NT2/D1 (cell line): ENCODE measurements around the gene USP46.

ENCODE experiments used
- DNase-seq: peaks from one replicate; pipeline ENCODE4 v3.0.0-alpha.2; 2011; ENCODE audit warnings: low read depth, low spot score
- H3K27me3 ChIP-seq: 2 replicates; pipeline ENCODE4 v1.6.0; 2011; ENCODE audit warnings: mild to moderate bottlenecking; ENCODE audit not compliant: insufficient read length, insufficient read depth
- H3K36me3 ChIP-seq: 2 replicates; pipeline ENCODE4 v1.6.1; 2011; ENCODE audit warnings: mild to moderate bottlenecking, low read length, mixed read lengths; ENCODE audit not compliant: insufficient read depth, insufficient read length
- H3K4me1 ChIP-seq: 2 replicates; pipeline ENCODE4 v1.5.1; 2011; ENCODE audit not compliant: insufficient read depth, insufficient read length
- H3K4me3 ChIP-seq: 2 replicates; pipeline ENCODE4 v1.5.1; 2011; ENCODE audit warnings: low read depth; ENCODE audit not compliant: insufficient read length
- H3K9ac ChIP-seq: 2 replicates; pipeline ENCODE4 v1.6.0; 2011; ENCODE audit warnings: low read depth; ENCODE audit not compliant: insufficient read length
- H3K9me3 ChIP-seq: 2 replicates; pipeline ENCODE4 v1.5.1; 2011; ENCODE audit warnings: mild to moderate bottlenecking, low read length; ENCODE audit not compliant: insufficient read depth
- SUZ12 ChIP-seq: IDR thresholded peaks from 2 replicates; pipeline ENCODE4 v1.6.1; 2011; ENCODE audit not compliant: insufficient read length, insufficient read depth; ENCODE audit errors: extremely low read depth
- YY1 ChIP-seq: IDR thresholded peaks from 2 replicates; pipeline ENCODE4 v1.6.1; 2011; ENCODE audit not compliant: insufficient read length, insufficient read depth
- ZNF274 ChIP-seq: IDR thresholded peaks from 2 replicates; pipeline ENCODE4 v1.6.1; 2011; ENCODE audit warnings: mild to moderate bottlenecking, low read depth, low read length

The USP46 gene

GRCh38 chr4:52606040-52606439 is 53.1 kb downstream of the USP46 start:
- Histone ChIP-seq H3K9me3 (no peaks in the 10 kb centered on the region), H3K9ac (no peak overlapping the region), H3K4me3 (no peak overlapping the region), H3K27me3 (no peaks in the 10 kb centered on the region), H3K36me3 (peaks cover 67% of the 10 kb centered on the region), H3K4me1 (no peaks in the 10 kb centered on the region)
- no peak for DNase-seq
- TF ChIP-seq YY1 (no peak), SUZ12 (no peak), ZNF274 (no peak)

DNA sequence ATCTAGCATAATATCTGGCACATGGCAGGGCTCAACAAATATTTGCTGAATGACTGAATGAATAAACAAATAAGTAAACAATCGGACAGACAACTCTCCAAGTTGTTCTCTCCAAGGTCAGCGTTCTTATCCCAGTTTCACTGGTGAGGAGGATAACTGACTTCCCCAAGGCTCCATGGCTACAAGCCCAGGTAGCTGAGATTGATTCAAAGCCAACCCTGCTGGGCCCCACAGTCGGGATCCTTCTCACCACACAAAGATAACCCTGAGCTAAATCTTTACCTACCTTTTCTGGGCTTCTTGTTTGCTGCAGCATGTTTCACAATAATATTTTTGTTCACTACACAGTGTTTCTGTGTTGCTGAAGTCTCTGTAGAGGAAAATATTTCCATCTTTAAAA is 54.9 kb downstream of the USP46 start:
- H3K4me1 ChIP-seq = no peaks in the 10 kb centered on the region
- H3K27me3 ChIP-seq = no peaks in the 10 kb centered on the region
- no peak overlapping the region for H3K9ac ChIP-seq
- no peak overlapping the region for H3K4me3 ChIP-seq
- peaks cover 73% of the 10 kb centered on the region for H3K36me3 ChIP-seq
- DNase-seq = no peak
- H3K9me3 ChIP-seq = no peaks in the 10 kb centered on the region
- TF ChIP-seq ZNF274 (no peak), YY1 (no peak), SUZ12 (no peak)

- no peaks in the 10 kb centered on the region for H3K27me3 ChIP-seq
- no peak overlapping the region for H3K9ac ChIP-seq
- H3K4me1 ChIP-seq = no peaks in the 10 kb centered on the region
- H3K9me3 ChIP-seq = no peaks in the 10 kb centered on the region
- no peak for TF ChIP-seq YY1
- TF ChIP-seq ZNF274 = no peak
- TF ChIP-seq SUZ12 = no peak
- peaks cover 65% of the 10 kb centered on the region for H3K36me3 ChIP-seq
- DNase-seq = no peak
- H3K4me3 ChIP-seq = no peak overlapping the region
Measured at GRCh38 chr4:52600275-52600674, 58.8 kb downstream of the USP46 start.

DNA sequence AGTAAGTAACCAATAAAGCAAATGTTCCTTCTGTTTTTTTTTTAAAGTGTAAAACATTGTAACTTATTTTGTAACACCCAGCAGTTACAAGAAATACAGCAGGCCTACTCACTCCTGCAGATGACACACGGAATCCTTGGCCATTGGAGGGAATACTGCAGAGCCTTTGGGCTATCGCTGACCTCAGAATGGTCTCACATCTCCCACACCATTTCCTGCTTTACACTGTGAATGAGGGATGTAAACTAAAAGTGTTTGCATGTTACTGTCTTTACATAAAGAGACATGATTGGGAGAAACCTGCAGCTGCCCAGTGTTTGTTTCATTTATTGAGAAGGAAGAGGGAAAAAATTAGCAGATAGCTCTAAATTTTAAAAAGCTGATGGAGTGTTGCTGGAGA is 64.1 kb downstream of the USP46 start:
- Histone ChIP-seq H3K9ac (no peak overlapping the region), H3K4me3 (no peak overlapping the region), H3K4me1 (no peaks in the 10 kb centered on the region), H3K27me3 (no peaks in the 10 kb centered on the region), H3K9me3 (no peaks in the 10 kb centered on the region), H3K36me3 (peaks cover 35% of the 10 kb centered on the region)
- TF ChIP-seq ZNF274 = no peak
- DNase-seq = no peak

DNA sequence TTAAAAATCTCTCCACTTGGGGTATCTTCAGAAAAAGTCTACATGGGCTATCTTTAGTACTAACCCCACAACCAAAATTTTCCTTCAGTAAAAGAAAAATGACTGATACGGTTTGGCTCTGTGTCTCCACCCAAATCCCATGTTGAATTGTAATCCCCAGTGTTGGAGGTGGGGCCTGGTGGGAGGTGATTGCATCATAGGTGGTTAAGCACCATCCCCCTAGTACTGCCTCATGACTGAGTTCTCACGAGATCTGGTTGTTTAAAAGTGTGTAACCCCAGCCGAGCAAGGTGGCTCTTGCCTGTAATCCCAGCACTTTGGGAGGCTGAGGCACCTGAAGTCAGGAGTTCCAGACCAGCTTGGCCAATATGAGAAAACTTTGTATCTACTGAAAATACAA is 66.8 kb downstream of the USP46 start:
- H3K9ac ChIP-seq = no peak overlapping the region
- TF ChIP-seq YY1 = no peak
- TF ChIP-seq ZNF274 = no peak
- no peak for TF ChIP-seq SUZ12

DNA sequence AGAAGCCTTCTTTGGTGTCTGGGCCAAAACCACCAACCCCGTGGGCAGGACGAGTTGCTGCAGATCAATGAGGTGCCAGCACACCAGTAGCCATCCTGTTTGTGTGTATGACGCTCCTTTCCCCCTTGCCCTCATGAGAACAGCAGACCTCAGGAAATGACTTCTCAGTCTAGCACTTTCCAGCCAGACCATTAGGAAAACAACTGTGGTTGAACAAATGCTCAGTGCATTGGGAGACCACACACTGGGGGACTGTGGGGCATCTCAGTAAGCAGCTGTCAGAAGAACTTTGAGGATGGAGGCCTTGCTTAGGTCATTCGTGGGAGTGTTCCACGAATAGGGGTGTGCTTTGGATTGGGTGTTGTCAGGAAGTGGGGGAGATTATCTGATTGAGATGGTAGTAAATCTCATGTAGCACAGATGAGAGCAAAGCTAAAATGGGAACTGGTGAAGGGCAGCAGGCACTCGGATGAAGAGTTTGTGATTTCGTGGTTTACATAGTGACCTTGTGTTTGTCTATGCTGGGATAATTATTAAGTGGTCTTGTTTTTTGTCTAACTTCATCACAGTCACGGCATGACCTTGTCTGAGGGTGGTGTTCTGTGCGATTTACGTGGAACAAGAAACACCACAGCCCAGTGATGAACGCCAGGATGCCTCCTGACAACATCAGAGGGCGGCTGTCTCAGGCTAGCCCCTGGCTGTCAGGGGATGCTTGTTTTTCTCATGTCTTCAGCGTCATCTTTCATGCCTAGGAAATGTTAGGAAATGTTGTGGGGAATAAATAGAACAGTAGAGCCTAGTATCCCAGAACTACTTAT is 70.1 kb downstream of the USP46 start:
- H3K4me1 ChIP-seq = no peaks in the 10 kb centered on the region
- H3K27me3 ChIP-seq = no peaks in the 10 kb centered on the region
- no peak for TF ChIP-seq SUZ12
- no peak for TF ChIP-seq ZNF274
- TF ChIP-seq YY1 = no peak
- no peaks in the 10 kb centered on the region for H3K36me3 ChIP-seq
- no peak overlapping the region for H3K4me3 ChIP-seq
- DNase-seq = no peak
- no peaks in the 10 kb centered on the region for H3K9me3 ChIP-seq
- no peak overlapping the region for H3K9ac ChIP-seq

More for the DNA sequence above, 66.8 kb downstream of the USP46 start:
- peaks cover 18% of the 10 kb centered on the region for H3K36me3 ChIP-seq
- H3K9me3 ChIP-seq = no peaks in the 10 kb centered on the region
- H3K4me1 ChIP-seq = no peaks in the 10 kb centered on the region
- no peaks in the 10 kb centered on the region for H3K27me3 ChIP-seq
- no peak for DNase-seq
- no peak overlapping the region for H3K4me3 ChIP-seq

GRCh38 chr4:52588097-52588496 is 71.0 kb downstream of the USP46 start:
- no peaks in the 10 kb centered on the region for H3K27me3 ChIP-seq
- no peaks in the 10 kb centered on the region for H3K36me3 ChIP-seq
- no peak overlapping the region for H3K9ac ChIP-seq
- no peaks in the 10 kb centered on the region for H3K9me3 ChIP-seq
- peak; percentile 5 for DNase-seq
- no peak for TF ChIP-seq YY1
- TF ChIP-seq SUZ12 = no peak
- no peak for TF ChIP-seq ZNF274
- H3K4me3 ChIP-seq = no peak overlapping the region
- no peaks in the 10 kb centered on the region for H3K4me1 ChIP-seq

- no peaks in the 10 kb centered on the region for H3K9me3 ChIP-seq
- no peak overlapping the region for H3K9ac ChIP-seq
- no peak overlapping the region for H3K4me3 ChIP-seq
- no peaks in the 10 kb centered on the region for H3K36me3 ChIP-seq
- DNase-seq = no peak
- H3K27me3 ChIP-seq = no peaks in the 10 kb centered on the region
- no peak for TF ChIP-seq SUZ12
- no peak for TF ChIP-seq ZNF274
- TF ChIP-seq YY1 = no peak
- H3K4me1 ChIP-seq = no peaks in the 10 kb centered on the region
Measured at GRCh38 chr4:52586069-52586468, 73.0 kb downstream of the USP46 start.
